Caco-2 (cell line): ENCODE measurements around the gene PITPNM2. TPM values are rescaled to one million over a fixed set of nuclear protein-coding genes. Genes with fewer than 3 reads are reported as not detected.

Source experiments
- BruUV-seq: library from RNA; stranded (reverse); fragments of 400-500 nt; replicated peaks from 2 replicates; lab custom pipeline; 2021; lab: Mats Ljungman, UMichigan
- CTCF ChIA-PET: fragments of 300-600 bp; sonication (Branson Sonifier 250); formaldehyde crosslinking; loops from one replicate; lab custom pipeline; 2022; ENCODE audit warnings: antibody characterized with exemption; lab: Charles Lee
- POLR2A ChIA-PET: fragments of 300-600 bp; sonication (Branson Sonifier 250); formaldehyde crosslinking; loops from one replicate; lab custom pipeline; 2022; ENCODE audit warnings: antibody characterized with exemption; lab: Charles Lee
- DNase-seq, 2 experiments: peaks; one replicate each; pipeline versions ENCODE4 v3.0.0 to v3.0.0-alpha.2; 2020 to 2022
- H3K27me3 ChIP-seq: replicated peaks from 2 replicates; pipeline ENCODE4 v1.6.0; 2011; ENCODE audit warnings: low read length; ENCODE audit not compliant: control insufficient read depth, insufficient read depth
- H3K36me3 ChIP-seq: 2 replicates; pipeline ENCODE4 v1.5.1; 2011; ENCODE audit warnings: low read length; ENCODE audit not compliant: control insufficient read depth, insufficient read depth
- H3K4me1 ChIP-seq: fragments of 250-450 bp; sonication (Bioruptor Pico); 2 replicates; pipeline ENCODE4 v1.5.1; 2020; ENCODE audit warnings: mild to moderate bottlenecking
- H3K4me3 ChIP-seq: 2 replicates; pipeline ENCODE4 v1.5.1; 2011; ENCODE audit warnings: low read depth, mild to moderate bottlenecking, control low read depth, low read length
- H3K9me3 ChIP-seq: fragments of 250-450 bp; sonication (Bioruptor Pico); 2 replicates; pipeline ENCODE4 v1.5.1; 2020; ENCODE audit warnings: mild to moderate bottlenecking, moderate library complexity
- H3K27ac Mint-ChIP-seq: one replicate; pipeline ENCODE4 v1.8.0; 2022; ENCODE audit warnings: mixed read lengths; ENCODE audit not compliant: unreplicated experiment
- H3K27me3 Mint-ChIP-seq: one replicate; pipeline ENCODE4 v1.8.0; 2022; ENCODE audit warnings: mixed read lengths; ENCODE audit not compliant: insufficient read depth, unreplicated experiment
- H3K36me3 Mint-ChIP-seq: one replicate; pipeline ENCODE4 v1.8.0; 2022; ENCODE audit warnings: mild to moderate bottlenecking, mixed read lengths; ENCODE audit not compliant: insufficient read depth, unreplicated experiment
- H3K4me1 Mint-ChIP-seq: one replicate; pipeline ENCODE4 v1.8.0; 2022; ENCODE audit warnings: low read depth, mixed read lengths; ENCODE audit not compliant: unreplicated experiment
- H3K4me3 Mint-ChIP-seq: one replicate; pipeline ENCODE4 v1.8.0; 2022; ENCODE audit warnings: mild to moderate bottlenecking, moderate library complexity, mixed read lengths; ENCODE audit not compliant: unreplicated experiment
- H3K9me3 Mint-ChIP-seq: one replicate; pipeline ENCODE4 v1.8.0; 2022; ENCODE audit warnings: mixed read lengths; ENCODE audit not compliant: unreplicated experiment
- intact Hi-C: fragments of 100-400 bp; cut with micrococcal nuclease; formaldehyde crosslinking; loops from one replicate; pipeline ENCODE4 v1.10.0; 2022; ENCODE audit not compliant: unreplicated experiment
- total RNA-seq: library from RNA; stranded (reverse); gene quantifications from 2 replicates; pipeline ENCODE4 v1.2.3, GENCODE V29; 2022
- TF ChIP-seq, protein P1 (sequence below), 2 experiments: fragments of 200-600 bp in 1 of 2; IDR thresholded peaks; 1 replicate in 1 of 2; 2 replicates in 1 of 2; pipeline versions ENCODE4 v1.5.1 to v1.8.0; 2011 to 2022; ENCODE audit warnings: antibody characterized with exemption in 1 of 2, control low read depth in 1 of 2, inconsistent platforms in 1 of 2, low read depth in 1 of 2, low read length in 1 of 2, mild to moderate bottlenecking in 1 of 2, moderate library complexity in 1 of 2; ENCODE audit not compliant: insufficient read depth in 1 of 2, severe bottlenecking in 1 of 2, unreplicated experiment in 1 of 2

PITPNM2 gene
- total RNA-seq, 1 experiment from 2014 or later: 10.6 TPM

DNA sequence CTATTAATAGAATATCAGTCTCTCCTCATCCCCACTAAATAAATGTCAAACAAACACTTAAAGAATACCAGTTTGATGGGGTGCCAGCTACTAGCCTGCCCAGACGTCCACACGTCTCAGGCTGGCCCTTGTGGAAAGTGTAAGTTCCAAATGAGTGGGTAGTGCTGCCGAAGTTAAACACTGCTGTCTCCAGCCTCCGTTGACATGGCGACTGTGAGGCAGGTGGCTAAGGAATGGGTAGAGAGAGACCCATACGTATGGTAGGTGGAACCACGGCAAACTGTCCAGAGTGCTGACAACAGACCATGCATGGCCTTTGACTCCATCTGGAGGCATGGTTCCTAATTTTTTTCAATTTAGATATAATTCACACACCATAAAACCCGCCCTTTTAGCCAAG, 37.9 kb downstream of the PITPNM2 start:
- no TSS peak for BruUV-seq
- POLR2A ChIA-PET: no interaction called here
- H3K27me3 Mint-ChIP-seq: no peaks in the 10 kb centered on the region

DNA sequence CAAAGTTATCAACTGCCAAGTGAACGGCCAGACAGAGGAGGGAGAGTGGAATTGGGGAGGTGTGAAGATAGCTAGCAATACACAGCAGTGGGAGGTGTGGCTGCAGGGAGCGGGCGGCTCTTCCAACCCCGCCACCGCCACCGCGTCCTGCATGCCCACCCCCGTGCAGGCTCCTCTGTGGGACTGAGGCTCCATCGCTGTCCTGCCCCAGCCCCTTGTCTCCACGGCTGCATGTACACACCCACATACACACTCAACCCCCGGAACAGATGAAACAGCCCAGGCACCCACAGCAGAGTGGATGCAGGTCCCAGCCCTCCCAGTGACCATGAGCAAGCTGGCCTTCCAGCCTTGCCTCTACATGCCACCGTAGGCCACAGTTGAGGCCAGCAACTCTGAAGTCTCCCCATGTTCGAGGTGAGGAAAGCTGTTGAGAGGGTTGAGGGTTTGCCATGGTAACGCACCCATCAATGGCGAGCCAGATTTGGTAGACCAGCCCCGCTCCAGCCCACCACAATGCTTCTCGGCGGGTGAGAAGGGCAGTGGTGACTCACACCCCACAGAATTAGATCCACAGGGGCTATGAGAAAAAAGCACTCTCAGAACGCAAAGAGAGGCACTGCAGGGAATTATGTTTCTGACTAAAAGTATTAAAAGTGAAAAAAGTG, 39.3 kb downstream of the PITPNM2 start:
- BruUV-seq: no TSS peak
- DNase-seq: no peak
- ChIA-PET POLR2A (no interaction called here), CTCF (no interaction called here)
- intact Hi-C loops: no loop called here
- H3K4me3 Mint-ChIP-seq: no peak overlapping the region
- Histone ChIP-seq H3K9me3 (no peaks in the 10 kb centered on the region), H3K36me3 (no peaks in the 10 kb centered on the region), H3K4me3 (no peak overlapping the region), H3K27me3 (no peaks in the 10 kb centered on the region), H3K4me1 (no peaks in the 10 kb centered on the region)
- TF ChIP-seq, protein P1, sequence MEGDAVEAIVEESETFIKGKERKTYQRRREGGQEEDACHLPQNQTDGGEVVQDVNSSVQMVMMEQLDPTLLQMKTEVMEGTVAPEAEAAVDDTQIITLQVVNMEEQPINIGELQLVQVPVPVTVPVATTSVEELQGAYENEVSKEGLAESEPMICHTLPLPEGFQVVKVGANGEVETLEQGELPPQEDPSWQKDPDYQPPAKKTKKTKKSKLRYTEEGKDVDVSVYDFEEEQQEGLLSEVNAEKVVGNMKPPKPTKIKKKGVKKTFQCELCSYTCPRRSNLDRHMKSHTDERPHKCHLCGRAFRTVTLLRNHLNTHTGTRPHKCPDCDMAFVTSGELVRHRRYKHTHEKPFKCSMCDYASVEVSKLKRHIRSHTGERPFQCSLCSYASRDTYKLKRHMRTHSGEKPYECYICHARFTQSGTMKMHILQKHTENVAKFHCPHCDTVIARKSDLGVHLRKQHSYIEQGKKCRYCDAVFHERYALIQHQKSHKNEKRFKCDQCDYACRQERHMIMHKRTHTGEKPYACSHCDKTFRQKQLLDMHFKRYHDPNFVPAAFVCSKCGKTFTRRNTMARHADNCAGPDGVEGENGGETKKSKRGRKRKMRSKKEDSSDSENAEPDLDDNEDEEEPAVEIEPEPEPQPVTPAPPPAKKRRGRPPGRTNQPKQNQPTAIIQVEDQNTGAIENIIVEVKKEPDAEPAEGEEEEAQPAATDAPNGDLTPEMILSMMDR (IDR thresholded peaks at IDR 0.05; ENCODE audit: insufficient read depth in 1 of 2, low read depth in 1 of 2, low read length in 1 of 2, severe bottlenecking in 1 of 2, unreplicated experiment in 1 of 2): no peak
- no peaks in the 10 kb centered on the region for H3K9me3 Mint-ChIP-seq
- H3K36me3 Mint-ChIP-seq: no peaks in the 10 kb centered on the region
- H3K27ac Mint-ChIP-seq: no peak overlapping the region
- H3K4me1 Mint-ChIP-seq: no peaks in the 10 kb centered on the region
- H3K27me3 Mint-ChIP-seq: no peaks in the 10 kb centered on the region

More for the DNA sequence above, 37.9 kb downstream of the PITPNM2 start:
- H3K36me3 Mint-ChIP-seq: no peaks in the 10 kb centered on the region
- no peaks in the 10 kb centered on the region for H3K9me3 ChIP-seq
- H3K4me3 Mint-ChIP-seq: no peak overlapping the region
- CTCF ChIA-PET: interaction anchor here (0.7 kb wide), 1 partner anchor 78 kb away, joined by 5 read pairs; no protein-coding TSS in a partner anchor
- no peaks in the 10 kb centered on the region for H3K27me3 ChIP-seq
- H3K4me1 ChIP-seq: no peaks in the 10 kb centered on the region
- no peaks in the 10 kb centered on the region for H3K9me3 Mint-ChIP-seq
- intact Hi-C loops: no loop called here
- no peak for DNase-seq
- H3K4me1 Mint-ChIP-seq: no peaks in the 10 kb centered on the region
- H3K4me3 ChIP-seq: no peak overlapping the region
- H3K36me3 ChIP-seq: no peaks in the 10 kb centered on the region
- TF ChIP-seq, protein P1 (IDR thresholded peaks at IDR 0.05; ENCODE audit: insufficient read depth in 1 of 2, low read depth in 1 of 2, low read length in 1 of 2, severe bottlenecking in 1 of 2, unreplicated experiment in 1 of 2): no peak
- no peak overlapping the region for H3K27ac Mint-ChIP-seq

DNA sequence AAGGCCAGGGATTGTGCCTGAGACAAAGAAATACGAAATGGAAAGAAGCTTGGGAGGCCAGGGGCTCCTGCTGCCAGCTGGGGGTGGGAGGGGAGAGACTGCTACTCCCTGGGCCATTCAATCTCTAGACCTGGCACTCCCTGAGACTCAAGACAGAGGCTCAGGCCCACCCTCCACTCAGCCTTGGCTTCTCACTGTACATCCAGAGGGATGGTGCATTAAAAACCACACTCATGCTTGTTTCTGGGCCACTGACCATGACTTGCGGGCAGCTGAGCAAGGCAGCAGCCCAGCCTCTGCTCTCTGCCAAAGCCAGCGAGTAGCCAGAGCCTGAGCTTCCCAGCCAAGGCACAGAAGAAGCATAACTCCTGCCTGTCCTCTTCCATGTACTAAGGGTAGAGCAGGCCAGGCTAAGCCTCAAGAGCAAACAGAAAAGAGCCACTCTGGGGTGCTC, 41.5 kb downstream of the PITPNM2 start:
- BruUV-seq: no TSS peak
- ChIA-PET CTCF (no interaction called here), POLR2A (no interaction called here)
- Mint-ChIP-seq H3K27me3 (no peaks in the 10 kb centered on the region), H3K9me3 (no peaks in the 10 kb centered on the region), H3K4me1 (no peaks in the 10 kb centered on the region), H3K27ac (no peak overlapping the region), H3K4me3 (no peak overlapping the region), H3K36me3 (no peaks in the 10 kb centered on the region)
- TF ChIP-seq, protein P1 (IDR thresholded peaks at IDR 0.05; ENCODE audit: insufficient read depth in 1 of 2, low read depth in 1 of 2, low read length in 1 of 2, severe bottlenecking in 1 of 2, unreplicated experiment in 1 of 2): no peak
- Histone ChIP-seq H3K36me3 (no peaks in the 10 kb centered on the region), H3K4me1 (no peaks in the 10 kb centered on the region), H3K27me3 (no peaks in the 10 kb centered on the region), H3K9me3 (no peaks in the 10 kb centered on the region), H3K4me3 (no peak overlapping the region)
- no peak for DNase-seq
- intact Hi-C loops: no loop called here
